Mucosa of stomach (tissue), 1 donor: ENCODE results near the gene MAN1C1.

Experiments
- H3K27me3 ChIP-seq: one replicate; pipeline ENCODE4 v1.7.0; 2013; ENCODE audit warnings: mild to moderate bottlenecking, low read length; ENCODE audit not compliant: control insufficient read depth, insufficient read depth
- H3K36me3 ChIP-seq: one replicate; pipeline ENCODE4 v1.7.0; 2013; ENCODE audit warnings: low read length; ENCODE audit not compliant: control insufficient read depth, insufficient read depth
- H3K4me1 ChIP-seq: one replicate; pipeline ENCODE4 v1.7.0; 2013; ENCODE audit warnings: mild to moderate bottlenecking, low read length; ENCODE audit not compliant: control insufficient read depth, insufficient read depth
- H3K4me3 ChIP-seq: one replicate; pipeline ENCODE4 v1.7.0; 2013; ENCODE audit warnings: low read length
- H3K9ac ChIP-seq: one replicate; pipeline ENCODE4 v1.7.0; 2013; ENCODE audit warnings: mild to moderate bottlenecking, low read length, moderate library complexity
- H3K9me3 ChIP-seq: one replicate; pipeline ENCODE4 v1.7.0; 2013; ENCODE audit warnings: mild to moderate bottlenecking, low read length, moderate library complexity; ENCODE audit not compliant: control insufficient read depth
- donor health status: Pancreatic carcinoma.

MAN1C1 gene

GRCh38 chr1:25609921-25610320, 6.7 kb upstream of the MAN1C1 start:
- H3K4me1 ChIP-seq, result no peaks in the 10 kb centered on the region
- peaks cover 18% of the 10 kb centered on the region for H3K27me3 ChIP-seq
- H3K4me3 ChIP-seq, result no peak overlapping the region
- no peaks in the 10 kb centered on the region for H3K9me3 ChIP-seq
- no peaks in the 10 kb centered on the region for H3K36me3 ChIP-seq
- no peak overlapping the region for H3K9ac ChIP-seq

GRCh38 chr1:25610822-25611630, 5.6 kb upstream of the MAN1C1 start:
- H3K27me3 ChIP-seq, result peaks cover 18% of the 10 kb centered on the region
- H3K9me3 ChIP-seq, result no peaks in the 10 kb centered on the region
- H3K9ac ChIP-seq, result no peak overlapping the region
- H3K4me1 ChIP-seq, result no peaks in the 10 kb centered on the region
- no peaks in the 10 kb centered on the region for H3K36me3 ChIP-seq
- H3K4me3 ChIP-seq, result no peak overlapping the region

- Histone ChIP-seq H3K9me3 (no peaks in the 10 kb centered on the region), H3K4me3 (no peak overlapping the region), H3K4me1 (no peaks in the 10 kb centered on the region), H3K36me3 (no peaks in the 10 kb centered on the region), H3K27me3 (peaks cover 18% of the 10 kb centered on the region), H3K9ac (no peak overlapping the region)
These were observed 4.7 kb upstream of the MAN1C1 start for GRCh38 chr1:25611843-25612242.

GRCh38 chr1:25612421-25612820, 4.2 kb upstream of the MAN1C1 start:
- Histone ChIP-seq H3K9ac (no peak overlapping the region), H3K36me3 (no peaks in the 10 kb centered on the region), H3K4me1 (no peaks in the 10 kb centered on the region), H3K4me3 (no peak overlapping the region), H3K9me3 (no peaks in the 10 kb centered on the region), H3K27me3 (peaks cover 18% of the 10 kb centered on the region)

- no peaks in the 10 kb centered on the region for H3K36me3 ChIP-seq
- H3K27me3 ChIP-seq, result peaks cover 25% of the 10 kb centered on the region
- no peak overlapping the region for H3K9ac ChIP-seq
- H3K4me3 ChIP-seq, result no peak overlapping the region
- peaks cover 6% of the 10 kb centered on the region for H3K4me1 ChIP-seq
- no peaks in the 10 kb centered on the region for H3K9me3 ChIP-seq
These were observed 3.5 kb upstream of the MAN1C1 start for GRCh38 chr1:25613091-25613490.

GRCh38 chr1:25614501-25615171, 2.0 kb upstream of the MAN1C1 start:
- Histone ChIP-seq H3K27me3 (peaks cover 39% of the 10 kb centered on the region), H3K4me1 (peaks cover 10% of the 10 kb centered on the region), H3K9ac (no peak overlapping the region), H3K4me3 (no peak overlapping the region), H3K9me3 (no peaks in the 10 kb centered on the region), H3K36me3 (no peaks in the 10 kb centered on the region)

- no peak overlapping the region for H3K9ac ChIP-seq
- peaks cover 39% of the 10 kb centered on the region for H3K27me3 ChIP-seq
These were observed 1.4 kb upstream of the MAN1C1 start for GRCh38 chr1:25615172-25615541.

GRCh38 chr1:25615563-25616094, 962 bp upstream of the MAN1C1 start:
- peaks cover 35% of the 10 kb centered on the region for H3K27me3 ChIP-seq
- peak overlapping the region; percentile 26 for H3K9ac ChIP-seq
- H3K9me3 ChIP-seq, result no peaks in the 10 kb centered on the region
- H3K36me3 ChIP-seq, result no peaks in the 10 kb centered on the region
- peaks cover 10% of the 10 kb centered on the region for H3K4me1 ChIP-seq
- no peak overlapping the region for H3K4me3 ChIP-seq

More at GRCh38 chr1:25615172-25615541, 1.4 kb upstream of the MAN1C1 start:
- no peaks in the 10 kb centered on the region for H3K9me3 ChIP-seq
- H3K36me3 ChIP-seq, result no peaks in the 10 kb centered on the region
- peaks cover 10% of the 10 kb centered on the region for H3K4me1 ChIP-seq
- H3K4me3 ChIP-seq, result no peak overlapping the region

- no peaks in the 10 kb centered on the region for H3K9me3 ChIP-seq
- peaks cover 10% of the 10 kb centered on the region for H3K4me1 ChIP-seq
- H3K36me3 ChIP-seq, result no peaks in the 10 kb centered on the region
- H3K27me3 ChIP-seq, result peaks cover 29% of the 10 kb centered on the region
- peak overlapping the region; percentile 51 for H3K9ac ChIP-seq
- H3K4me3 ChIP-seq, result peak overlapping the region; percentile 21
These were observed 515 bp downstream of the MAN1C1 start for GRCh38 chr1:25616987-25617624.

GRCh38 chr1:25617625-25618432, 1.2 kb downstream of the MAN1C1 start:
- Histone ChIP-seq H3K9me3 (no peaks in the 10 kb centered on the region), H3K36me3 (no peaks in the 10 kb centered on the region), H3K4me3 (no peak overlapping the region), H3K9ac (no peak overlapping the region), H3K27me3 (peaks cover 26% of the 10 kb centered on the region), H3K4me1 (peaks cover 10% of the 10 kb centered on the region)

- Histone ChIP-seq H3K27me3 (peaks cover 23% of the 10 kb centered on the region), H3K36me3 (no peaks in the 10 kb centered on the region), H3K4me1 (peaks cover 10% of the 10 kb centered on the region), H3K9me3 (no peaks in the 10 kb centered on the region), H3K4me3 (no peak overlapping the region), H3K9ac (no peak overlapping the region)
These were observed 1.8 kb downstream of the MAN1C1 start for GRCh38 chr1:25618433-25618808.
